ENCODE data around the gene UHMK1.
"Not testable (repeated sequence)": the region's sequence is repeated elsewhere in the genome, so short reads cannot be mapped to it uniquely, and the experiment has no call there.

Gene UHMK1

GRCh38 chr1:162570718-162571117, 73.1 kb downstream of the UHMK1 start:
- DNase-seq, result no peak

GRCh38 chr1:162571121-162571520, 73.5 kb downstream of the UHMK1 start:
- not testable (repeated sequence) for DNase-seq

- peak; percentile 78 for DNase-seq
These were observed 74.1 kb downstream of the UHMK1 start for GRCh38 chr1:162571696-162572095.

GRCh38 chr1:162573136-162573535, 75.5 kb downstream of the UHMK1 start:
- DNase-seq, result no peak

- DNase-seq, result no peak
These were observed 80.6 kb downstream of the UHMK1 start for GRCh38 chr1:162578071-162578700.

- DNase-seq, result no peak
These were observed 81.3 kb downstream of the UHMK1 start for GRCh38 chr1:162578936-162579335.
